ENCODE data around the gene MTM1.

MTM1 gene
- 18.9 to 46.8 (median 33.5) reads per million in 18 experiments for total RNA-seq

- peak; percentile 94 to 95 for DNase-seq
Measured at GRCh38 chrX:150568320-150569154, at the start of gene MTM1. TSS of gene MTM1 (plus strand) at chrX:150568621. CDS start at chrX:150592615, 23,994 bp downstream.

- DNase-seq, result no peak
Measured at GRCh38 chrX:150522494-150522893, 45.9 kb upstream of the MTM1 start.

- DNase-seq, result no peak
Measured at GRCh38 chrX:150525061-150525919, 43.1 kb upstream of the MTM1 start.

- DNase-seq, result no peak
Measured at GRCh38 chrX:150526692-150527091, 41.7 kb upstream of the MTM1 start.

- DNase-seq, result peak; percentile 58 to 69
Measured at GRCh38 chrX:150527108-150527507, 41.3 kb upstream of the MTM1 start.

GRCh38 chrX:150529587-150529986, 38.8 kb upstream of the MTM1 start:
- no peak for DNase-seq

- no peak for DNase-seq
Measured at GRCh38 chrX:150530821-150531220, 37.6 kb upstream of the MTM1 start.

- no peak for DNase-seq
Measured at GRCh38 chrX:150531467-150531866, 37.0 kb upstream of the MTM1 start.

- no peak for DNase-seq
Measured at GRCh38 chrX:150533863-150534262, 34.6 kb upstream of the MTM1 start.

GRCh38 chrX:150536455-150537116, 31.8 kb upstream of the MTM1 start:
- no peak for DNase-seq

GRCh38 chrX:150537851-150538250, 30.6 kb upstream of the MTM1 start:
- no peak for DNase-seq

- no peak for DNase-seq
Measured at GRCh38 chrX:150540965-150541364, 27.5 kb upstream of the MTM1 start.

- no peak for DNase-seq
Measured at GRCh38 chrX:150542846-150543229, 25.6 kb upstream of the MTM1 start.

- DNase-seq, result no peak
Measured at GRCh38 chrX:150543230-150544155, 24.9 kb upstream of the MTM1 start.

- DNase-seq, result peak in 1 of 2 donors; percentile 3
Measured at GRCh38 chrX:150544222-150544787, 24.1 kb upstream of the MTM1 start.

GRCh38 chrX:150544835-150545770, 23.3 kb upstream of the MTM1 start:
- no peak for DNase-seq

- peak; percentile 4 to 27 for DNase-seq
Measured at GRCh38 chrX:150546711-150547153, 21.7 kb upstream of the MTM1 start.

- peak; percentile 49 to 60 for DNase-seq
Measured at GRCh38 chrX:150547375-150548115, 20.9 kb upstream of the MTM1 start.

- DNase-seq, result no peak
Measured at GRCh38 chrX:150548251-150548650, 20.2 kb upstream of the MTM1 start.

Data from inflammatory macrophage (primary cell).